Liver (tissue), 9 donors: ENCODE measurements around the gene KAZN. TPM values are rescaled to one million over a fixed set of nuclear protein-coding genes. Genes with fewer than 3 reads are reported as not detected.

ENCODE experiments used
- DNase-seq: peaks from one replicate; pipeline ENCODE4 v3.0.0-alpha.2; 2017; ENCODE audit warnings: low spot score
- H3K27ac ChIP-seq, 2 donors: one replicate each; pipeline ENCODE4 v1.7.0; 2013; ENCODE audit warnings: inconsistent platforms in 2 of 2, low read length in 2 of 2, control low read depth in 1 of 2, low read depth in 1 of 2, mild to moderate bottlenecking in 1 of 2
- H3K27me3 ChIP-seq, 4 donors: one replicate each; pipeline versions ENCODE4 v1.6.1 to v1.7.0; 2013; ENCODE audit warnings: low read length in 3 of 4, inconsistent platforms in 1 of 4, mild to moderate bottlenecking in 1 of 4, moderate library complexity in 1 of 4; ENCODE audit not compliant: control insufficient read depth in 4 of 4, insufficient read depth in 4 of 4
- H3K36me3 ChIP-seq, 4 donors: one replicate each; pipeline versions ENCODE4 v1.6.1 to v1.7.0; 2013; ENCODE audit warnings: low read length in 3 of 4, mild to moderate bottlenecking in 3 of 4, low read depth in 1 of 4, moderate library complexity in 1 of 4; ENCODE audit not compliant: control insufficient read depth in 4 of 4, insufficient read depth in 3 of 4
- H3K4me1 ChIP-seq, 4 donors: one replicate each; pipeline versions ENCODE4 v1.6.1 to v1.7.0; 2013; ENCODE audit warnings: low read length in 3 of 4, mild to moderate bottlenecking in 3 of 4, moderate library complexity in 1 of 4; ENCODE audit not compliant: control insufficient read depth in 4 of 4, insufficient read depth in 4 of 4
- H3K4me3 ChIP-seq, 3 donors: one replicate each; pipeline versions ENCODE4 v1.6.1 to v1.7.0; 2013; ENCODE audit warnings: low read length in 3 of 3, control low read depth in 1 of 3, low read depth in 1 of 3, mild to moderate bottlenecking in 1 of 3
- H3K9ac ChIP-seq, 2 donors: one replicate each; pipeline ENCODE4 v1.7.0; 2013; ENCODE audit warnings: low read length in 2 of 2, mild to moderate bottlenecking in 2 of 2, moderate library complexity in 2 of 2, control low read depth in 1 of 2, low read depth in 1 of 2
- H3K9me3 ChIP-seq, 4 donors: one replicate each; pipeline versions ENCODE4 v1.6.1 to v1.7.0; 2013; ENCODE audit warnings: low read length in 3 of 4; ENCODE audit not compliant: control insufficient read depth in 4 of 4
- ATF3 ChIP-seq: IDR thresholded peaks from 2 replicates; pipeline ENCODE4 v1.6.1; 2016; ENCODE audit warnings: antibody characterized with exemption
- CTCF ChIP-seq: fragments of 150-350 bp; IDR thresholded peaks from 2 replicates; pipeline ENCODE4 v1.5.1; 2017; ENCODE audit warnings: improper control_type of control experiment, low read depth, low read length; ENCODE audit not compliant: missing input control
- EGR1 ChIP-seq, 2 donors: IDR thresholded peaks; 2 replicates each; pipeline ENCODE4 v1.6.1; 2016 to 2018; ENCODE audit warnings: antibody characterized with exemption in 2 of 2, low read depth in 2 of 2
- FOXA1 ChIP-seq: IDR thresholded peaks from 2 replicates; pipeline ENCODE4 v1.6.1; 2016; ENCODE audit warnings: antibody characterized with exemption
- FOXA2 ChIP-seq: IDR thresholded peaks from 2 replicates; pipeline ENCODE4 v1.6.1; 2016; ENCODE audit warnings: antibody characterized with exemption
- GABPA ChIP-seq, 2 donors: IDR thresholded peaks in 1 of 2; conservative IDR thresholded peaks in 1 of 2; 2 replicates each; pipeline ENCODE4 v1.6.1; 2016; ENCODE audit warnings: antibody characterized with exemption in 2 of 2, mild to moderate bottlenecking in 1 of 2, moderate library complexity in 1 of 2
- HNF4A ChIP-seq, 2 donors: conservative IDR thresholded peaks; 2 replicates each; pipeline ENCODE4 v1.6.1; 2016; ENCODE audit warnings: antibody characterized with exemption in 2 of 2, mild to moderate bottlenecking in 2 of 2
- HNF4G ChIP-seq: IDR thresholded peaks from 2 replicates; pipeline ENCODE4 v1.6.1; 2016; ENCODE audit warnings: antibody characterized with exemption
- JUND ChIP-seq, 2 donors: IDR thresholded peaks; 2 replicates each; pipeline ENCODE4 v1.6.1; 2016; ENCODE audit warnings: antibody characterized with exemption in 2 of 2
- MAX ChIP-seq: IDR thresholded peaks from 2 replicates; pipeline ENCODE4 v1.6.1; 2016; ENCODE audit warnings: antibody characterized with exemption
- NR2F2 ChIP-seq: IDR thresholded peaks from 2 replicates; pipeline ENCODE4 v1.6.1; 2016; ENCODE audit warnings: antibody characterized with exemption
- RAD21 ChIP-seq, 2 donors: IDR thresholded peaks; 2 replicates each; pipeline ENCODE4 v1.6.1; 2016; ENCODE audit warnings: antibody characterized with exemption in 2 of 2, mild to moderate bottlenecking in 2 of 2
- REST ChIP-seq: IDR thresholded peaks from 2 replicates; pipeline ENCODE4 v1.6.1; 2016; ENCODE audit warnings: antibody characterized with exemption, mild to moderate bottlenecking
- RXRA ChIP-seq, 2 donors: IDR thresholded peaks; 2 replicates each; pipeline ENCODE4 v1.6.1; 2017 to 2018; ENCODE audit warnings: antibody characterized with exemption in 2 of 2, mild to moderate bottlenecking in 1 of 2
- SP1 ChIP-seq: IDR thresholded peaks from 2 replicates; pipeline ENCODE4 v1.6.1; 2018; ENCODE audit warnings: antibody characterized with exemption, mild to moderate bottlenecking
- TAF1 ChIP-seq: conservative IDR thresholded peaks from 2 replicates; pipeline ENCODE4 v1.6.1; 2016; ENCODE audit warnings: antibody characterized with exemption, mild to moderate bottlenecking
- YY1 ChIP-seq: IDR thresholded peaks from 2 replicates; pipeline ENCODE4 v1.6.1; 2016; ENCODE audit warnings: antibody characterized with exemption, mild to moderate bottlenecking
- WGBS: extraction: QIAGEN DNeasy Blood & Tissue Kit; methylation state at CpG from one replicate; pipeline ENCODE4 v1.1.7; 2013; 5-methylcytosine and 5-hydroxymethylcytosine counted together
- polyA plus RNA-seq, 2 donors: library from polyadenylated mRNA; stranded (reverse) in 1 of 2; unstranded in 1 of 2; fragments of 200-250 nt in 1 of 2; fragments of >200 nt in 1 of 2; fragmentation: Nextera tagmentation in 1 of 2; extraction: Ambion mirVana in 1 of 2; gene quantifications; one replicate each; pipeline versions ENCODE4 v1.2.1 to v1.2.3, GENCODE V29; 2013 to 2015
- total RNA-seq, 2 donors: library from RNA; depleted of rRNA; stranded (reverse); fragments of >200 nt; gene quantifications; one replicate each; pipeline ENCODE4 v1.2.3, GENCODE V29; 2014
- TF ChIP-seq, protein P1 (sequence below): IDR thresholded peaks from 2 replicates; pipeline ENCODE4 v1.6.1; 2016; ENCODE audit warnings: antibody characterized with exemption
- donor health status: healthy.
- donor health status: healthy.
- donor health status: healthy.
- donor health status: healthy.
- donor health status: healthy.

KAZN gene
- total and polyA plus RNA-seq, 4 donors: 1.9 to 6.9 (median 2.4) TPM

- H3K27ac ChIP-seq: no peak overlapping the region
- H3K27me3 ChIP-seq: no peaks in the 10 kb centered on the region
- no peaks in the 10 kb centered on the region for H3K9me3 ChIP-seq
- WGBS: 78% methylated on average over 10 of the region's 10 CpGs
- no peaks in the 10 kb centered on the region for H3K4me1 ChIP-seq
- H3K9ac ChIP-seq: no peak overlapping the region
- H3K4me3 ChIP-seq: no peak overlapping the region
- H3K36me3 ChIP-seq: no peaks in the 10 kb centered on the region
- DNase-seq: no peak
- no peak for TF ChIP-seq ATF3
- TF ChIP-seq EGR1 (IDR thresholded peaks at IDR 0.05; ENCODE audit: low read depth in 2 of 2): no peak
- TF ChIP-seq CTCF: no peak
- no peak for TF ChIP-seq FOXA2
- TF ChIP-seq NR2F2: no peak
- TF ChIP-seq RAD21 (IDR thresholded peaks at IDR 0.05): no peak
- no peak for TF ChIP-seq TAF1
- no peak for TF ChIP-seq MAX
- TF ChIP-seq SP1: no peak
- TF ChIP-seq YY1: no peak
- no peak for TF ChIP-seq FOXA1
- no peak for TF ChIP-seq HNF4A (conservative IDR thresholded peaks at IDR 0.05)
- TF ChIP-seq JUND (IDR thresholded peaks at IDR 0.05): no peak
- no peak for TF ChIP-seq GABPA (IDR thresholded peaks at IDR 0.05 in 1 of 2, conservative IDR thresholded peaks at IDR 0.05 in 1 of 2)
- TF ChIP-seq HNF4G: no peak
Measured at GRCh38 chr1:14787604-14788003, 189.1 kb downstream of the KAZN start.

- Histone ChIP-seq H3K9ac (no peak overlapping the region), H3K36me3 (no peaks in the 10 kb centered on the region), H3K27me3 (no peaks in the 10 kb centered on the region), H3K9me3 (no peaks in the 10 kb centered on the region), H3K4me3 (no peak overlapping the region), H3K27ac (no peak overlapping the region), H3K4me1 (no peaks in the 10 kb centered on the region)
- WGBS: 87% methylated on average over 7 of the region's 7 CpGs
- no peak for TF ChIP-seq HNF4G
- TF ChIP-seq CTCF: no peak
- TF ChIP-seq, protein P1, sequence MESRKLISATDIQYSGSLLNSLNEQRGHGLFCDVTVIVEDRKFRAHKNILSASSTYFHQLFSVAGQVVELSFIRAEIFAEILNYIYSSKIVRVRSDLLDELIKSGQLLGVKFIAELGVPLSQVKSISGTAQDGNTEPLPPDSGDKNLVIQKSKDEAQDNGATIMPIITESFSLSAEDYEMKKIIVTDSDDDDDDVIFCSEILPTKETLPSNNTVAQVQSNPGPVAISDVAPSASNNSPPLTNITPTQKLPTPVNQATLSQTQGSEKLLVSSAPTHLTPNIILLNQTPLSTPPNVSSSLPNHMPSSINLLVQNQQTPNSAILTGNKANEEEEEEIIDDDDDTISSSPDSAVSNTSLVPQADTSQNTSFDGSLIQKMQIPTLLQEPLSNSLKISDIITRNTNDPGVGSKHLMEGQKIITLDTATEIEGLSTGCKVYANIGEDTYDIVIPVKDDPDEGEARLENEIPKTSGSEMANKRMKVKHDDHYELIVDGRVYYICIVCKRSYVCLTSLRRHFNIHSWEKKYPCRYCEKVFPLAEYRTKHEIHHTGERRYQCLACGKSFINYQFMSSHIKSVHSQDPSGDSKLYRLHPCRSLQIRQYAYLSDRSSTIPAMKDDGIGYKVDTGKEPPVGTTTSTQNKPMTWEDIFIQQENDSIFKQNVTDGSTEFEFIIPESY: no peak
- TF ChIP-seq RXRA (IDR thresholded peaks at IDR 0.05): no peak
- no peak for TF ChIP-seq ATF3
- no peak for TF ChIP-seq REST
- TF ChIP-seq SP1: no peak
- TF ChIP-seq HNF4A (conservative IDR thresholded peaks at IDR 0.05): no peak
- TF ChIP-seq JUND (IDR thresholded peaks at IDR 0.05): no peak
- DNase-seq: no peak
Measured at GRCh38 chr1:14788080-14788479, 189.6 kb downstream of the KAZN start.
